ENCODE data around the gene ZFP36L1.

The ZFP36L1 gene

GRCh38 chr14:68816183-68816942, 23.5 kb upstream of the ZFP36L1 start:
- peak; percentile 95 for DNase-seq

GRCh38 chr14:68815298-68816182, 22.7 kb upstream of the ZFP36L1 start:
- DNase-seq = peak; percentile 39

- peak; percentile 52 for DNase-seq
Measured at GRCh38 chr14:68814539-68815297, 21.9 kb upstream of the ZFP36L1 start.

- no peak for DNase-seq
Measured at GRCh38 chr14:68814238-68814538, 21.3 kb upstream of the ZFP36L1 start.

- no peak for DNase-seq
Measured at GRCh38 chr14:68813318-68813838, 20.5 kb upstream of the ZFP36L1 start.

- no peak for DNase-seq
Measured at GRCh38 chr14:68811171-68811570, 18.3 kb upstream of the ZFP36L1 start.

GRCh38 chr14:68810173-68811153, 17.6 kb upstream of the ZFP36L1 start:
- DNase-seq = no peak

GRCh38 chr14:68809524-68809923, 16.7 kb upstream of the ZFP36L1 start:
- DNase-seq = no peak

- DNase-seq = no peak
Measured at GRCh38 chr14:68808696-68809480, 16.0 kb upstream of the ZFP36L1 start.

GRCh38 chr14:68807987-68808386, 15.1 kb upstream of the ZFP36L1 start:
- no peak for DNase-seq

GRCh38 chr14:68807148-68807600, 14.3 kb upstream of the ZFP36L1 start:
- no peak for DNase-seq

GRCh38 chr14:68806526-68807147, 13.8 kb upstream of the ZFP36L1 start:
- no peak for DNase-seq

GRCh38 chr14:68805414-68805813, 12.5 kb upstream of the ZFP36L1 start:
- no peak for DNase-seq

- no peak for DNase-seq
Measured at GRCh38 chr14:68801631-68802030, 8.8 kb upstream of the ZFP36L1 start.

- no peak for DNase-seq
Measured at GRCh38 chr14:68800953-68801352, 8.1 kb upstream of the ZFP36L1 start.

- DNase-seq = no peak
Measured at GRCh38 chr14:68800390-68800789, 7.5 kb upstream of the ZFP36L1 start.

- no peak for DNase-seq
Measured at GRCh38 chr14:68798621-68799020, 5.8 kb upstream of the ZFP36L1 start.

GRCh38 chr14:68797121-68797670, 4.3 kb upstream of the ZFP36L1 start:
- no peak for DNase-seq

- DNase-seq = no peak
Measured at GRCh38 chr14:68796418-68797101, 3.7 kb upstream of the ZFP36L1 start.
